ENCODE results near the gene KRTAP10-7.
"Not testable (repeated sequence)": the region's sequence is repeated elsewhere in the genome, so short reads cannot be mapped to it uniquely, and the experiment has no call there.

KRTAP10-7 gene

GRCh38 chr21:44637018-44637850, 36.8 kb downstream of the KRTAP10-7 start, which contains the start of gene KRTAP10-10:
Gene KRTAP10-10 (plus strand): TSS chr21:44637356. CDS start chr21:44637418, 62 bp downstream.
- DNase-seq: no peak

GRCh38 chr21:44637851-44638348, 37.5 kb downstream of the KRTAP10-7 start:
- DNase-seq: not testable (repeated sequence)

GRCh38 chr21:44638506-44639330, 38.3 kb downstream of the KRTAP10-7 start:
- not testable (repeated sequence) for DNase-seq

GRCh38 chr21:44639331-44639655, 38.9 kb downstream of the KRTAP10-7 start:
- no peak for DNase-seq

GRCh38 chr21:44640761-44641160, 40.4 kb downstream of the KRTAP10-7 start:
- no peak for DNase-seq

GRCh38 chr21:44643741-44644310, 43.4 kb downstream of the KRTAP10-7 start:
- DNase-seq: no peak

- no peak for DNase-seq
Measured at GRCh38 chr21:44644878-44645277, 44.5 kb downstream of the KRTAP10-7 start.

GRCh38 chr21:44646366-44647221, 46.2 kb downstream of the KRTAP10-7 start, which contains the start of gene KRTAP10-11:
Gene KRTAP10-11 (plus strand): TSS chr21:44646414. CDS start chr21:44646459, 45 bp downstream.
- not testable (repeated sequence) for DNase-seq

- DNase-seq: no peak
Measured at GRCh38 chr21:44647222-44647552, 46.8 kb downstream of the KRTAP10-7 start.

GRCh38 chr21:44648557-44649311, 48.3 kb downstream of the KRTAP10-7 start:
- DNase-seq: no peak

GRCh38 chr21:44649521-44650100, 49.2 kb downstream of the KRTAP10-7 start:
- DNase-seq: no peak

- no peak for DNase-seq
Measured at GRCh38 chr21:44650265-44650972, 50.0 kb downstream of the KRTAP10-7 start.

GRCh38 chr21:44650973-44651675, 50.7 kb downstream of the KRTAP10-7 start:
- DNase-seq: no peak

Measured in kidney glomerular epithelial cell (primary cell).